WI38 (cell line): ENCODE results near the gene GUK1.

Experiments used
- H3K4me3 ChIP-seq: 2 replicates; pipeline ENCODE4 v1.5.1; 2011; ENCODE audit warnings: low read depth, mild to moderate bottlenecking, control low read depth, low read length
- TF ChIP-seq, protein P1 (sequence below): IDR thresholded peaks from 2 replicates; pipeline ENCODE4 v1.5.1; 2012; ENCODE audit warnings: low read depth, mild to moderate bottlenecking, control low read depth, low read length

Gene GUK1

DNA sequence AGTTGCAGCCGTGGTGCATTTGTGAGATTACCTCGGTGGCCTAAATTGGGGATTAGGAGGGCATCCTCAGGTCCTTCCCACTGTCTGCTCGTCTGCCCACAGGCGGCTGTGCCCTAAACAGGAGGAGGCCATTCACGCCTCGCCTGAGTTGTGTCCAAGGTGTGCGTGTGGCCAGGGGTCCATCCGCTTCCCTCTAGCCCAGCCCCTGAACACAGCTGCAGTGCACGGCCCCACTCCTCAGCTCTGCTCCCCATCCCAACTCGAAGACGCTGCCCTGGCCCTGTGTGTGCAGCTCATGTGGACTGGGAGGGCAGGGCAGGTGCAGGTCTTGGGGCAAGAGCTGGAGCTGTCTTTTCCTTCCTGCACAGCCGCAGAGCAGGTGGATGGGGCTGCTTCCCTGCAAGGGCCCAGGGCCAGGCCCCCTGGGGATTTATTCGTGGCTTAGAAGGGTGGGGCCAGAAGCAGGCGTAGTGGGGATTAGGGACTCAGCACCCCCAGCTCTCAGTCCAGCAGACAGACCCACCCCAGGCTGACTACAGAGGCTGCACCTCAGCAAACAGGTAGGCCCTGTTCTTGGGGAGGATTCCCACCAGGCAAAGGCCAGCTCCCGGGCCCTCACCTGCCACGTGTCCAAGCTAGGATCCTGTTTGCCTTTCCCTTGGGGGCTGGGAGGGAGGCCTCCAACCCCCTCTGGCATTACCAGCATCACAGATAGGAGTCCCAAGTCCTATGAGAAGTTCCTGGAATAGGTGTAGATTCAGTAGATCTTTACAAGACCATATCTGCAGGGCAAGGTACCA, 4.3 kb downstream of the GUK1 start:
- TF ChIP-seq, protein P1, sequence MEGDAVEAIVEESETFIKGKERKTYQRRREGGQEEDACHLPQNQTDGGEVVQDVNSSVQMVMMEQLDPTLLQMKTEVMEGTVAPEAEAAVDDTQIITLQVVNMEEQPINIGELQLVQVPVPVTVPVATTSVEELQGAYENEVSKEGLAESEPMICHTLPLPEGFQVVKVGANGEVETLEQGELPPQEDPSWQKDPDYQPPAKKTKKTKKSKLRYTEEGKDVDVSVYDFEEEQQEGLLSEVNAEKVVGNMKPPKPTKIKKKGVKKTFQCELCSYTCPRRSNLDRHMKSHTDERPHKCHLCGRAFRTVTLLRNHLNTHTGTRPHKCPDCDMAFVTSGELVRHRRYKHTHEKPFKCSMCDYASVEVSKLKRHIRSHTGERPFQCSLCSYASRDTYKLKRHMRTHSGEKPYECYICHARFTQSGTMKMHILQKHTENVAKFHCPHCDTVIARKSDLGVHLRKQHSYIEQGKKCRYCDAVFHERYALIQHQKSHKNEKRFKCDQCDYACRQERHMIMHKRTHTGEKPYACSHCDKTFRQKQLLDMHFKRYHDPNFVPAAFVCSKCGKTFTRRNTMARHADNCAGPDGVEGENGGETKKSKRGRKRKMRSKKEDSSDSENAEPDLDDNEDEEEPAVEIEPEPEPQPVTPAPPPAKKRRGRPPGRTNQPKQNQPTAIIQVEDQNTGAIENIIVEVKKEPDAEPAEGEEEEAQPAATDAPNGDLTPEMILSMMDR: no peak
- H3K4me3 ChIP-seq: no peak overlapping the region

DNA sequence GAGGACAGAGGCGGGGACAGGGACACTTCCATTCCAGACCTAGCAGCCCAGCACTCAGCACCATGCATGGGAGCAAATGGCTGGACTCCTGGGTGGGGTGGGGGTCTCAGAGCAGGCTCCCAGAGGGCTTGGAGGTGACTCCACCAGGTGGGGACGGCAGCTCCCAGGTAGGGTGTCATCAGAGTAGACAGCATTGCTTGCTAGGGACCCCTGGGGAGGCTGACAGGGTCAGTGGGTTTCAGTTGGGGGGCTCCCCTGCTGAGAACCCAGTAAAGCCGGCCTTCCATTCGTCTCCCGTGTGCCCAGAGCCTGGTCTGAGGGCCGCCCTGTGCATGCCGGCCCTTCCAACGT, 4.9 kb downstream of the GUK1 start:
- H3K4me3 ChIP-seq: no peak overlapping the region
- TF ChIP-seq, protein P1: no peak

DNA sequence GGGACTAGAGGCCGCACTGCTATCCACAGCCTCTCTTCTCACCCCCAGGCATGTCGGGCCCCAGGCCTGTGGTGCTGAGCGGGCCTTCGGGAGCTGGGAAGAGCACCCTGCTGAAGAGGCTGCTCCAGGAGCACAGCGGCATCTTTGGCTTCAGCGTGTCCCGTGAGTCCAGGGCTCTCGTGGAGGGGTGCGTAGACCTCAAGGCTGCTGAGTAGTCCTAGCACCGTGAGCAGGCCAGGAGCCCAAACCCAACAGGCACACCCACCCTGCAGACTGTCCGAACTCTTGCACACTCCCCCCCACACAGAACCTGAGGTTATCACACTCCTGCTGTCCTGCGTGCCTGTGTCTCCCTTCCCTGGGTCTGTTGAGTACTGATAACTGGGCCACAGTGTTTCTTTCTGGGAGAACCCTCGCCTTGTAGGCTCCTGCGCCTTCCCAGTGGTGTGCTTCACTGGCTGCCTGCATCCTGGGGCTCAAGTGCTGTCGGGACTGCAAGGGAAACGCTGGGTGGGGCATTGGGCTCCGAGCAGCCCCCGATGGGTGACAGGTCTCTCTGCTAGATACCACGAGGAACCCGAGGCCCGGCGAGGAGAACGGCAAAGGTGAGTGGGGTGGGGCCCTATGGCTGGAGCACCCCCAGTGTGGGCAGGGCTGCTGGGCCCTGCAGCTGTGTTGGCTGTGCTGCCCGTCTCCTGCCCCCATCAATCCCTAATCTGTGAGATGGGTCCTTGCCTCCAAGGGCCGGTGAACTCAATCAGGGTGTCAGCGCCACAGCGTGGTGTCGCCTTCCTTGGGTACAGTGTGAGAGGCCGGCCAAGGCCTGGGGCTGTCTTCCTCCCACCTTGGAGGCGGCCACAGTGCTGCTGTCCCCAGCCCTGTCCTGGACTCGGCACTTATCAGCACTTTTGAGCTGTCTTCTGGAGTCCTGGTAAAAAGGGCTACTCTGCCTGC, 5.7 kb downstream of the GUK1 start:
- no peak overlapping the region for H3K4me3 ChIP-seq
- TF ChIP-seq, protein P1: no peak

DNA sequence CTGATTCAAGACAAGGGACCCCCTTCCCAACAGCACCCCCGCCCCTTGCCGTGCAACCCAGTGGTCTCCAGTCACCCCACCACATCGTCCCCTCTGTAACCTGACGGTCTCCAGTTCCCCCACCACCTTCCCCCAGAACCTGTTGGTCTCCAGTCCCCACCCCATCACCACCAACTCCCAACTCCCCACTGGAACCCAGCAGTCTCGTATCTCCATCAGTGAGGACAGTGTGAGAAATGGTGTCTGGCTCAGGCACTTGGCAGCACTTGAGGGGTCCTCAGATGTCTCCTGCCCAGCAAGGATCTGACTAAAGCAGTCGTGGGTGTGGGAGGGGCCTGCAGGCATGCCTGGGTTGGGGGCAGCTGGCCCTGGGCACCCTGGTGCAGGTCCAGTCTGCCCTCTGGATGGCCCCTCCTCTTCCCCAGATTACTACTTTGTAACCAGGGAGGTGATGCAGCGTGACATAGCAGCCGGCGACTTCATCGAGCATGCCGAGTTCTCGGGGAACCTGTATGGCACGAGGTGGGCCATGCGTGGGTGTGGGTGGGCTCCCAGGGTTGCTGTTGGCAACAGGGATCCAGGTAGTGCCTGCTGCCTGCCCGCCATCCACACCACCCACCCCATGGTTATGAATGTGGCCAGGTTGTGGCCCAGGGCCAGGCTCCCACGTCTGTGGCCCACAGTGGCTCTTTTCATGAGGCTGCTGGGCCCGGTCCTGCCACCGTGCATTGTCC, 6.5 kb downstream of the GUK1 start:
- no peak overlapping the region for H3K4me3 ChIP-seq
- TF ChIP-seq, protein P1: no peak

DNA sequence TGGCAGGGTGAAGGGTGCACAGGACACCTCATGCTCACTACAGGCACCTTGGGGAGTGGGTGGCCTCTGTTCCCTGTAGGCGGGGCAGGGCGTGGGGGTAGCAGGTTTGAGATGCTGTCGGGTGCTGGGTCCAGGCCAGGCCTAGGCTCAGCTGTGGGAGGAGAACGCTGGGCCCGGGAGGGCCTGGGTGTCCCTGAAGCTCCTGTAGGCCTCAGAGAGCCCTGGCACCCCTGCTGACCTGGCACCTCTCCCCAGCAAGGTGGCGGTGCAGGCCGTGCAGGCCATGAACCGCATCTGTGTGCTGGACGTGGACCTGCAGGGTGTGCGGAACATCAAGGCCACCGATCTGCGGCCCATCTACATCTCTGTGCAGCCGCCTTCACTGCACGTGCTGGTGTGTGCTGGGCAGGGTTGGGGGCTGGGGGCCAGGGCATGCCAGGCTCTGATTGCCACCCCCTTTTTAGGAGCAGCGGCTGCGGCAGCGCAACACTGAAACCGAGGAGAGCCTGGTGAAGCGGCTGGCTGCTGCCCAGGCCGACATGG, 7.1 kb downstream of the GUK1 start:
- no peak overlapping the region for H3K4me3 ChIP-seq
- TF ChIP-seq, protein P1: no peak

DNA sequence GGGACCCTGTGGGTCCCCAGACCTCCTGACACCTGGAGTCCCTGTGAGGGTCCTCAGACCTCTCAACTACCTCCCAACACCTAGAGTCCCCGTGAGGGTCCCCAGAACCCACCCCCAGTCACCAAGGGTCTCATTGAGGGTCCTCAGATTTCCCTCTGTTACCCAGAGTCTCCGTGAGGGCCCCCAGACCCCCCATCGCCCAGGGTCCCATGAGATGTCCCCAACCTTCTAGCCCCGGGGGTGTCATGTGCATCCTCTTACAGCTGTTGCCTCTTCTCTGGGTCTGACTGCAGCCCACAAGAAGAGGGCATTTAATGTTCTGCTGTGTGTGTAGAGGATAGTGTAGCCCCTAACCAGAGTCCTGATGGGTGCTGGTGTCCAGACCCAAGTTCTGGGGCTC, 7.7 kb downstream of the GUK1 start:
- TF ChIP-seq, protein P1: no peak
- H3K4me3 ChIP-seq: no peak overlapping the region
